ENCODE data around the gene NFIB.

GRCh38 chr9:14173713-14174112 is 140.2 kb downstream of the NFIB start:
- TF ChIP-seq TEAD1 (CRISPR knock-in tag; IDR thresholded peaks at IDR 0.05) (no peak), JUN (CRISPR knock-in tag; IDR thresholded peaks at IDR 0.05) (no peak), SP1 (CRISPR knock-in tag; conservative IDR thresholded peaks at IDR 0.05) (no peak), CREB1 (CRISPR knock-in tag; IDR thresholded peaks at IDR 0.05) (no peak), CTCF (IDR thresholded peaks at IDR 0.05) (no peak), E2F5 (CRISPR knock-in tag; IDR thresholded peaks at IDR 0.05) (no peak), OVOL2 (CRISPR knock-in tag; IDR thresholded peaks at IDR 0.05; ENCODE audit: borderline replicate concordance) (no peak), CREM (CRISPR knock-in tag; IDR thresholded peaks at IDR 0.05) (no peak), ELF4 (CRISPR knock-in tag; IDR thresholded peaks at IDR 0.05; ENCODE audit: low read depth) (no peak), FOXJ3 (CRISPR knock-in tag; IDR thresholded peaks at IDR 0.05; ENCODE audit: borderline replicate concordance) (no peak), ZNF671 (CRISPR knock-in tag; IDR thresholded peaks at IDR 0.05) (no peak)
